Skeletal muscle satellite cell (primary cell): ENCODE data around the gene ZNF620.
A peak's percentile ranks its signal among the peaks of the same experiment; 100 is the strongest.

ENCODE experiments used
- H3K27me3 ChIP-seq: 2 replicates; pipeline ENCODE4 v1.7.0; 2013; ENCODE audit warnings: low read length; ENCODE audit not compliant: control insufficient read depth, insufficient read depth
- H3K36me3 ChIP-seq: 2 replicates; pipeline ENCODE4 v1.7.0; 2013; ENCODE audit warnings: mild to moderate bottlenecking, control low read depth, low read length; ENCODE audit not compliant: insufficient read depth
- H3K4me1 ChIP-seq: 2 replicates; pipeline ENCODE4 v1.7.0; 2013; ENCODE audit warnings: low read length; ENCODE audit not compliant: control insufficient read depth, insufficient read depth
- H3K4me2 ChIP-seq: 2 replicates; pipeline ENCODE4 v1.7.0; 2013; ENCODE audit warnings: mild to moderate bottlenecking, low read length
- H3K4me3 ChIP-seq: 2 replicates; pipeline ENCODE4 v1.7.0; 2013; ENCODE audit warnings: low read length
- H3K9ac ChIP-seq: 2 replicates; pipeline ENCODE4 v1.7.0; 2013; ENCODE audit warnings: mild to moderate bottlenecking, low read depth, low read length, moderate library complexity
- H3K9me3 ChIP-seq: replicated peaks from 2 replicates; pipeline ENCODE4 v1.7.0; 2013; ENCODE audit warnings: mild to moderate bottlenecking, control low read depth, low read length

Gene ZNF620

GRCh38 chr3:40504636-40505430 lies 1.0 kb upstream of the ZNF620 start:
- H3K4me1 ChIP-seq: peaks cover 16% of the 10 kb centered on the region
- no peaks in the 10 kb centered on the region for H3K9me3 ChIP-seq
- no peaks in the 10 kb centered on the region for H3K36me3 ChIP-seq
- peak overlapping the region; percentile 97 for H3K4me2 ChIP-seq
- peak overlapping the region; percentile 62 for H3K9ac ChIP-seq
- no peak overlapping the region for H3K4me3 ChIP-seq
- H3K27me3 ChIP-seq: no peaks in the 10 kb centered on the region

GRCh38 chr3:40511031-40511718 lies 5.3 kb downstream of the ZNF620 start:
- Histone ChIP-seq H3K4me2 (no peak overlapping the region), H3K36me3 (no peaks in the 10 kb centered on the region), H3K9ac (no peak overlapping the region), H3K9me3 (no peaks in the 10 kb centered on the region), H3K4me3 (no peak overlapping the region), H3K27me3 (no peaks in the 10 kb centered on the region), H3K4me1 (no peaks in the 10 kb centered on the region)

- H3K36me3 ChIP-seq: no peaks in the 10 kb centered on the region
Measured at GRCh38 chr3:40516201-40516600, 10.4 kb downstream of the ZNF620 start.

GRCh38 chr3:40518067-40518466 lies 12.2 kb downstream of the ZNF620 start:
- Histone ChIP-seq H3K4me3 (no peak overlapping the region), H3K4me2 (no peak overlapping the region), H3K27me3 (no peaks in the 10 kb centered on the region), H3K9me3 (no peaks in the 10 kb centered on the region), H3K4me1 (no peaks in the 10 kb centered on the region), H3K9ac (no peak overlapping the region), H3K36me3 (no peaks in the 10 kb centered on the region)

More at GRCh38 chr3:40516201-40516600, 10.4 kb downstream of the ZNF620 start:
- Histone ChIP-seq H3K4me3 (no peak overlapping the region), H3K4me2 (no peak overlapping the region), H3K27me3 (no peaks in the 10 kb centered on the region), H3K4me1 (no peaks in the 10 kb centered on the region), H3K9me3 (no peaks in the 10 kb centered on the region), H3K9ac (no peak overlapping the region)

GRCh38 chr3:40518848-40519247 lies 13.0 kb downstream of the ZNF620 start:
- no peaks in the 10 kb centered on the region for H3K27me3 ChIP-seq

GRCh38 chr3:40521254-40521653 lies 15.4 kb downstream of the ZNF620 start:
- Histone ChIP-seq H3K4me1 (peaks cover 10% of the 10 kb centered on the region), H3K27me3 (no peaks in the 10 kb centered on the region), H3K4me2 (no peak overlapping the region), H3K9me3 (no peaks in the 10 kb centered on the region), H3K4me3 (no peak overlapping the region), H3K9ac (no peak overlapping the region), H3K36me3 (no peaks in the 10 kb centered on the region)

More at GRCh38 chr3:40518848-40519247, 13.0 kb downstream of the ZNF620 start:
- H3K4me2 ChIP-seq: no peak overlapping the region
- no peaks in the 10 kb centered on the region for H3K36me3 ChIP-seq
- H3K4me1 ChIP-seq: no peaks in the 10 kb centered on the region
- no peak overlapping the region for H3K9ac ChIP-seq
- no peaks in the 10 kb centered on the region for H3K9me3 ChIP-seq
- H3K4me3 ChIP-seq: no peak overlapping the region

GRCh38 chr3:40523781-40524180 lies 17.9 kb downstream of the ZNF620 start:
- H3K9ac ChIP-seq: peak overlapping the region; percentile 97
- no peaks in the 10 kb centered on the region for H3K9me3 ChIP-seq
- peaks cover 10% of the 10 kb centered on the region for H3K4me1 ChIP-seq
- no peak overlapping the region for H3K4me3 ChIP-seq
- H3K4me2 ChIP-seq: no peak overlapping the region
- H3K36me3 ChIP-seq: peaks cover 9% of the 10 kb centered on the region
- H3K27me3 ChIP-seq: no peaks in the 10 kb centered on the region

GRCh38 chr3:40524222-40524567 lies 18.4 kb downstream of the ZNF620 start:
- Histone ChIP-seq H3K4me1 (peaks cover 10% of the 10 kb centered on the region), H3K4me3 (peak overlapping the region; percentile 83), H3K9me3 (no peaks in the 10 kb centered on the region), H3K36me3 (peaks cover 11% of the 10 kb centered on the region), H3K9ac (peak overlapping the region; percentile 97), H3K27me3 (no peaks in the 10 kb centered on the region), H3K4me2 (peak overlapping the region; percentile 94)

- Histone ChIP-seq H3K27me3 (no peaks in the 10 kb centered on the region), H3K4me3 (peak within 1 kb of the TSS; percentile 83), H3K4me1 (peaks cover 10% of the 10 kb centered on the region), H3K9me3 (no peaks in the 10 kb centered on the region), H3K9ac (peak within 1 kb of the TSS; percentile 97), H3K4me2 (peak within 1 kb of the TSS; percentile 94), H3K36me3 (peaks cover 16% of the 10 kb centered on the region)
Measured at GRCh38 chr3:40524568-40525285, 18.9 kb downstream of the ZNF620 start, which contains the start of gene ZNF621. ZNF621 (plus strand) TSS chr3:40524960; CDS start chr3:40525841, 881 bp downstream.

- Histone ChIP-seq H3K36me3 (peaks cover 52% of the 10 kb centered on the region), H3K27me3 (no peaks in the 10 kb centered on the region), H3K9me3 (peaks cover 10% of the 10 kb centered on the region), H3K9ac (no peak overlapping the region), H3K4me3 (no peak overlapping the region), H3K4me1 (peaks cover 10% of the 10 kb centered on the region), H3K4me2 (no peak overlapping the region)
Measured at GRCh38 chr3:40528426-40528825, 22.6 kb downstream of the ZNF620 start.

- Histone ChIP-seq H3K4me1 (no peaks in the 10 kb centered on the region), H3K4me2 (no peak overlapping the region), H3K9ac (no peak overlapping the region), H3K4me3 (no peak overlapping the region), H3K36me3 (peaks cover 80% of the 10 kb centered on the region), H3K27me3 (no peaks in the 10 kb centered on the region), H3K9me3 (peaks cover 10% of the 10 kb centered on the region)
Measured at GRCh38 chr3:40532252-40532651, 26.4 kb downstream of the ZNF620 start.
